ENCODE measurements around the gene PACSIN2.

PACSIN2 gene

DNA sequence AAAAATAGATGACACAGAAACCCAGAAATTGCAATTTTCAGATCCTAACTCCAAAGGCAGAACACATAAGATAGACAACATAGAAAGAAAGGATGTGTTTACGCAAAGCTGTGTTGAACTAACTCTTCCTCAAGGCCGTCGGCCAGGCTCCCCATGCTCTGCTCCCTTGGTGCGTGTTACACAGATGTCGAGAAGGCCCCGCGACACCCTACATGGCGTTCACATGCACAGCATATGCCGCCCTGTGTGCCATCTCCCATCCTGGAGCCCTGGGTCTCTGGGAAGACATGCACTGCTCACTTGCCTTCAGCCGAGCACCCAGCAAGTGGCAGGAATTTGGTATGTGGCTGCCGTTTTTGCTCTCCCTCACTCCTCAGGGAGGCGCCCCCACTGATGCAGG, 110.9 kb downstream of the PACSIN2 start:
- DNase-seq: no peak

- peak; percentile 69 for DNase-seq
Observed at GRCh38 chr22:42902875-42903510, 112.0 kb downstream of the PACSIN2 start.

DNA sequence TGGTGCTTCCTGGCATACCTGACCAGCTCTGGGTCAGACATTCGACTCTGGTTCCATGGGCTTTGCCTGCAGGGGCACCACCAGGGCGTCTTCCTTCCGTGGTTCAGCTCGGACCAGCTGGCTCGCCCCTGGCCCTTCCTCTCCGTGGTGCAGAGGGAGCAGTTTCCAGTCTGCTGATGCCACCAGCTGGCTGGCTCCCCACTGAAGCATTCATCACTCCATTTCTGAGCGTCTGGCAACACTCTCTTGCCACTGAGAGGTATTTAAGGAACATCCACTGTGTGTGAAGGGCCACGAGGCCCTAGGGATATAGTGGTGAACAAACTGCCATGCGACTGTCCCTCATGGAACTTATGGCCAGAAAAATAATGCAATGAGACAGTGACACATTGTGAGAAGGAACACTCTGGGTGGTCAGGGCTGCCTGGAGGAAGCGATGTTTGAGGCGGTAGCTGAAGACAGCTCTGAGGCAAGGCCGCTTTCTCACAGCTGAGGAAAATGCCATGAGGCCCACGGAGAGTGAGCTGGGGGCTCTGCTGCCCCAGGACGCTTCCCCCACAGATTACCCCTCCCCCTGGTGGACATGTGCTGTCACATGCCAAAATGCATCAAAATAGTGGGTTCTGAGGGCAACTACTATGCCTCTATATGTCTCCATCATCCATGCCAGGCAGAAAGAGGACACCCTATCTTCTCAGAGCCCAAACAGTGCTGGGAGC, 113.0 kb downstream of the PACSIN2 start:
- DNase-seq: no peak

DNA sequence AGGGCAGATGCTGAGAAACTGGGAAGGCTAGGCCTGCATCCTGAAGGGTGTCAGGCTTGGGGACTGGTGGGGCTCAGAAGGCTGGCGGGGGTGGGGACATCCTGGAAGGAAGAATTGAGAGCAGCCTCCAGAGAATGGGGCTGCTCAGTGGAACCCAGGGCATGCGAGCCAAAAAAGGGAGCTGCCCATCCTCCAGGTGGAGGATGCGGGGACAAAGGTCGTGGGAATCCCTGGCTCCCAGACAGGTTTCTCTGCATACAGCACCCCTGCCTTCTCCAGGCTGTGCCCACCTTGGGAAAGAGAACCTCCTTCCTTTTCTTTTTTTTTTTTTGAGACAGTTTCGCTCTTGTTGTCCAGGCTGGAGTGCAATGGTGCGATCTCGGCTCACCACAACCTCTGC, 117.0 kb downstream of the PACSIN2 start:
- no peak for DNase-seq

GRCh38 chr22:42895541-42895981, 119.4 kb downstream of the PACSIN2 start:
- DNase-seq: no peak

- DNase-seq: no peak
Observed at GRCh38 chr22:42895087-42895486, 119.9 kb downstream of the PACSIN2 start.

DNA sequence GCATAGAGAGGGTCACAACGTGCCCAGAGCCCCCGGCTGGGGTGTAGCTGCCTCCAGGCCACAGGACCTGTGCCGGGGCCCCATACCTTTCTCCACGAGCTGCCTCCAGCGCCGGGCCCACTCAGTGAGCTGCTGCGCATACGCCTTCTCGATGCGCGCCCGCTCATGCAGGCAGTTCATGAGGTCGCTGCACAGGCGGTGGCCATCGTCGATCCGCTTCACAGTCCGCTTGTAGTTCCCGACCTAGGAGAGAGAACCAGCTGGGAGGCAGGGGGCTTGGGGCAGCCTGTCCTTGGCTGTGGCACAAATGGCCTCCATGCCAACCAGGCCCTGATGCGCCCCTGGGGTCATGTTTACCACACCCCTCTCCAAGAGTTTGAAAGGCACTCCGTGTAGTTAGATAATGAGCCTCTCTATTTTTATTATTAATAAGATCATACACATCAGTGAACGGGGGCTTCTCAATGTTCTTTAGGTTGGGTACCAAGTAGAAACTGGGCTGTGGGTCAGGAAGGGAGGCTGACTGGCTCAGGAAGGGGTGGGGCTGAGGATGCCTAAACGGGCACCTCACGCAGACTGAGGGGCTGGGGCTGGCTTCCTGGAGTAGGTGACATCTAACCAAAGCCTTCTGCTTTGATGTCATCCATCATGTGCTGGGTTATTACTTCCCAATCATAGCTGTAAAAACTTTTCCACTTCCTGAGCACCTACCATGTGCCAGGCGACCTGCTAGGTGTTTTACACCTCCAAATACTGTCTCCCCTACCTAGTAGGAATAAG, 121.4 kb downstream of the PACSIN2 start:
- DNase-seq: no peak

DNA sequence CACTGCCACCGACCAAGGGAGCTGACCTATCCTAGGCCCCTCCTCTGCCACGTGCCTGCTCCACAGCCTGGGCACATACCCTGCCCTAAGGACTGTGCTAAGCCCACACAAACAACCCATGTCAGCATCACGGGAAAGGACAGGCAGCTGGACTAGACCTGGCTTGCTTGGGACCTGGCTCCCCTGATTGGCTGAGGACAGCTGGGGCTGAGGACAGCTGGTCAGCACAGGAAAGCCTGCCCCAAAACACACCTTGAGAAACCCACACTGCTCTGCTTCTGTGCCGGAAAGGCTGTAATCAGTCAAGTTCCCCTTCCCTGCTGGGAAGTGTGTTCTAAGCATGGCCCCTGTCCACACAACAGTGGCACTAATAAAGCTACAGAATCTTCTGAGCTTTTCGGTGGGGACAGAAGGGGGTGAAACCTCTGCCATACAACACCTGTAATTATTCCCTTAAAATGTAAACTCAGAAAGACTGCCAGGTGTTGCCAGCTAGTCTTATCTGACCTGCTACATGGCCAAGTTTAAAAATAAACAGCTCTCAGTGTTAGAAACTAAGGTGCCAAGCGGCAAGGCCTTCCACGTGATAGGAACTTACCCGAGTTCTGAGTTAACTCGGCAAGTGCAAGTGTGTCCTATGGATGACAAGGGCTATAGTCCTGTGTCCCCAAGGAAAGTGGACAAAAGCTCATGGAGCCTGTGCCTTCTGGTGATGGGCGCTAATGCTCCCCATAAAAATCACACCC, 122.2 kb downstream of the PACSIN2 start:
- DNase-seq: no peak

- no peak for DNase-seq
Observed at GRCh38 chr22:42892156-42892555, 122.8 kb downstream of the PACSIN2 start.

GRCh38 chr22:42891696-42892095, 123.3 kb downstream of the PACSIN2 start:
- DNase-seq: no peak

DNA sequence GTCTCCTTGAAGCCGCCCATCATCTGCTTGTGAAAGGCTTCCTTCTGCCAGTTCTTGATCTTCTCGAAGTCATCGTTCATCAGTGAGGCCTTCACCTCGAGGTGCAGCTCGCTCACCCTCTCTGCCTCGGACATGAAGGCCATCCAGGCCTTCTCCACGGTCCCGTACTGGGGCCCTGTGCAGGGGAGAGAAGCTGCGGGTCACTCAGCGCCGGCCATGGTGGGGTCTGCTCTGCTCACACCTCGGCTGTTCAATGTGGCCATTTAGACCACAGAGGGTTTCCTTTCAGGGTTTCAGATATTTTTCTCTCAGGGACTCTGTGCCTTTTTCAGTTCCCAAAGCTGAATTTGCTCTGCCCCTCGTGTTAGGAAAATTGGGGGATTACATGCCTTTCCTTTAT, 123.9 kb downstream of the PACSIN2 start:
- DNase-seq: no peak

- no peak for DNase-seq
Observed at GRCh38 chr22:42889304-42889703, 125.6 kb downstream of the PACSIN2 start.

- no peak for DNase-seq
Observed at GRCh38 chr22:42887523-42888507, 127.1 kb downstream of the PACSIN2 start.

DNA sequence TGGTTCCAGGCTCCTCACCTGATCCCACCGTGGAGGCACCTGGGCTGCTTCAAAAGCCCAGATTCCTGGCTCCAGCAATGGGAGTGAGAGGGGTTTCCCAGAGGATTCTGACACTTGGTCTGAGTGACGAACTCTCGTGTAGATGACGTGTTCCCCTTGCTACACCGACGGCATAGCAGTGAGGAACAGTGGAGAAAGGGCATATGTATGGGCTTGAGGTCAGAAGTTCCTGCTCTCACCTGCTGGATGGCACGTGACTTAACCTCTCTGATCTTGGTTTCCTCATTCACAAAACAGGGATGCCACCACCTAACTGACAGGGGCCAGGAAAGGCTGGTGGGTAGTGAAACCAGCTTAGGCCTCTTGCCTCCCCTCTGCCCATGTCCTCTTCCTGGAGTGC, 127.8 kb downstream of the PACSIN2 start:
- DNase-seq: no peak

- no peak for DNase-seq
Observed at GRCh38 chr22:42885446-42885845, 129.5 kb downstream of the PACSIN2 start.

DNA sequence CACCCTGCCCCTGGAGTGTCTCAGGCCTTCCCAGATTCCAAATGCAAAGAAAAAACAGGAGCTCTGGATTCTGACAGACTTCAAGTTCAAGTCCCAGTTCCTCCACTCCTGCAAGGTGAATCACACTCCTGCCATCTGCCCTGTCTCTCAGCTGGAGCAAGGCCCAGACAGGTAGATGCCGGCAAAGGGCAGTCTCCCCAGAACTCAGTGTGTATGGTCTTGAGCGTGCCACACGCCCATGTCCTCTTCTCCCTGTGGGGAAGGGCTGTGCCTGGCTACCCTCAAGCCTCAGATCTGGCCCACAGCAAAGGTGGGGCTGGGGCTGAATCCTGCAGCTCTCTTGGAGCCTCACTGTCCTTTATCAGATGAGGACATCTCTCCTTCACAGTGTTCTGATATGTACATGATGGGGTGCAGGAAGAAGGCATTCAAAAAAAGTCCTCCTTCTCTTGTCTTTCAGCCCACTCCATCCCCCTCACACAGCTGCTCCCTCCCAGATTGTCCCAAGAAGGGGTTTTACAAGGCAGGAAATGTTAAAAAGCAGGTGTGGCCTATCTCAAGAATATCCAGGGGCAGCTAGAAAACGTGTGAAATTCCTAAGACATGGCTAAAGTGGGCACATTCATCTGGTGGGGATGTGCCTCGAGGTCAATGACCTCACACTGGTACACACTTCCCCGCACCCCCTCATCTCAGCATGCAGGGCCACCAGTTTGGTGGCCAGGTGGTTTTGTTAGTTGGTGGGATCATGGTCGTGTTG, 130.2 kb downstream of the PACSIN2 start:
- no peak for DNase-seq

GRCh38 chr22:42883970-42884369, 131.0 kb downstream of the PACSIN2 start:
- DNase-seq: no peak

DNA sequence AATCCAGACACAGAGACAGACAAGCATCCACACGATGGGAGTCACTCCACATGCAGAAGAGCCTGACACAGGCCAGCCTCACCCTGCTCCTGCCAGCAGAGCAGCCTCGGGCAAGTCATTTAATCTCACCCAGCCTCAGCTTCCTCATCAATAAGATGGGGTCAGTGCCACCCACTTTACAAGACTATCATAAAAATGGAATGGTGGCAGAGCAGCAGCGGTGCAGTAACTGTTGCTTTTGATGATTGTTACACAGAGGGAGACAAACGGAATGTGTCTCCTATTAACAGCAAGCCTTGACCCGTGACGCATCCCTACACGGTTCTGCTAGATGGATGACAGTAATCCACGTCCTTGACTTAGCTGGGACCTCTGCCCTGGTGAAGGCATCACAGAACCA, 131.8 kb downstream of the PACSIN2 start:
- no peak for DNase-seq

- DNase-seq: no peak
Observed at GRCh38 chr22:42881982-42882656, 132.8 kb downstream of the PACSIN2 start.

DNA sequence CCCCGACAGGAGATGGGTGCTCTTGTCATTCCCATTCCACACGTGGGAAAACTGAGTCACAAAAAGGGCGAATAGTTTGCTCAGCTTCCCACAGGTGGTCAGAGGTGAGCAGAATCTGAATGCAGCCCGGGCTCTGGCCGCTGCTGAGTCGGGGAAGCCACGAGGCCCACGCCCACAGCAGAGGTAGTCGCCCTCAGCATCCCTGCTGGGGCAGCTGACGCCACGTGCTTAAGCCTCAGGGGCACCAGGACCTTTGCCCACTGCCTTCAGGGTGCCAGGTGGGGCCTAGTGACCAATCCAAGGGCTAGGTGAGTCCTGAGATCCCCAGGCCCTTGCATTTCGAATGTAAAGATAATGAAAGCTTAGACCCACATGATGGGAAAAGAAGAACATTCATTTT, 133.7 kb downstream of the PACSIN2 start:
- DNase-seq: no peak
